Stimulated activated CD8-positive, alpha-beta memory T cell treated with anti-CD3 and anti-CD28 coated beads, Interleukin-7, amount 100 ng/mL, for 4 hours (primary cell): Measurements from ENCODE around the gene SPAG4.

Experiments used
- DNase-seq, 2 donors: peaks; one replicate each; pipeline ENCODE4 v3.0.0-alpha.2; 2020; ENCODE audit warnings: low read depth in 2 of 2

Gene SPAG4

DNA sequence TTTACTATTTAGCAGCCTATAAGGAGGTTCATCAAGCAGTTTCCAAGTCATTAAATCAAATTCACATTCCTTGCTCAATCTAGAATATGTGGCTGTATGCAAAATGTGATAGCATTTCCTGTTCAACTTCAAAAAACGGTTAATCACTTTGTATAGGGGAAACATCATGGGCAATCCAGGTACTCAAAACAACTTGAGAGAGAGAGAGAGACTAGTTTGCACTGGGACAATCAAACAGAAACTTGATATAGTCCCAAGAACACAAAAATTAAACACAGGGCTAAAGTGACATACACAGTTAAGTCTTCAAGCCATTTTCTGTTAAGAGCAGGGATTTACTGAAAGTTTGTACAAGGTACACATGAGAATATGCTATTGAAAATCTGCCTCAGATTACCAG, 41.6 kb downstream of the SPAG4 start:
- no peak for DNase-seq

DNA sequence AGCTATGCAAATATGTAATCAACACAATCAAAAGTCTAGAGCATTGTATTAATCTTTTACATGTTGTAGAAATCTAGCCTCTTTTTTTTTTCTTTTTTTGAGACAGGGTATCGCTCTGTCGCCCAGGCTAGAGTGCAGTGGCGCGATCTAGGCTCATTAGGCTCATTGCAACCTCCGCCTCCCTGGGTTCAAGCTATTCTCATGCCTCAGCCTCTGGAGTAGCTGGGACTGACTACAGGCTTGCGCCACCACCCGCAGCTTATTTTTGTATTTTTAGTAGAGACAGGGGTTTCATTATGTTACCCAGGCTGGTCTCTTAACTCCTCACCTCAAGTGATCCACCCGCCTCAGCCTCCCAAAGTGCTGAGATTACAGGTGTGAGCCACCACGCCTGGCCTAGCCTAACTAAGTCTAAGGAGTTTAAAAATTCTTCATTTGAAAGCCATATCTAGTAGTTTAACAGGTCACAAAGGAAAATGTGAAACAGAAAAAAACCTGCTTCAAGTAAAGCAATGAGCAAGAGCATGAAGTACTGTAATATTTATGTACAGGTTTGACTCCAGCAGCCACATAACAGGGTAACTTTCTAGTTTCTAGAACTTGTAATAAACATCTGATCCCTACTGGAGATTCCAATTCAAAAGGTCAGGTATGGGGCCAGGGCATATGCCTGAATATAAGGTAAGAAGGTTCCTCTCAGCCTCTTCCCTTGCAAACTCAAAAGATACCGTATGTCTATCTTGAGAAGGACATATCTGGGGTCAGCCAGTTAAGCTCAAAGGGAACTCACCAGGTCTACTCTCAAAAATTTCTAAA, 44.7 kb downstream of the SPAG4 start:
- no peak for DNase-seq

DNA sequence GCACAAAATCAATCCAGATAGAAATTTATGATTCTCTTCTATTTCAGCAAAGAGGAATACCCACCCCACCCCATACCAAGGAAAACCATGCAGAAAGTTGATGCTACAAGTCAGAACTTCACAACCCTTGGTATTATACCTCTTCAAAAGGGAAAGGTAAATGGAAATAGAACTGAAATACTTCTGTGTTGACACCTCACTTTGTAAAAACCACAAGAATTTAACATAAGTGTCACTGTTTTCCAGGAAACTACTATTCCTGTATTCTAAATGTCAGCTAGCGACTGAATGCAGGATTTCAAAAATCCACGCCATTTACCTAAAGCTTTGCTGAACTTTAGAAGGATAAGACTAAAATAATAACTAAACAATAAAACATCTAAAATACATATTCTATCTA, 45.4 kb downstream of the SPAG4 start:
- DNase-seq = no peak

DNA sequence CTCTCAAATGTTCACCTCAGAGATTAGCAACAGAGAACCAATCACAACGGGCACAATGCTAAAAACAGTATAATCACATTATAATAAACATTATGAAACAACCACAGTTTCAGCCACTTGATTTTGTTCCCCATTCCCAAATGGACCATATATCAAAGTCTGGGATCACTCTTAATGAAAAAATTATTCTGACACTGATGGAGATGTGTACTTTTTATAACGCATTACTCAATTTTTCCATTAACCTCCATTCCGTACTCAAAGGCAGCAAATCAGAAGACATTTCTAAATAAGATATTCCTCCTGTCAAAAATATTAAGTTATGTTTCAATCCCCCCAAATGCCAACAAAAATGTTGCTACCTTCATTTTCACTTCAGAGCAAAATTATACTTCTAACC, 46.3 kb downstream of the SPAG4 start:
- no peak for DNase-seq

DNA sequence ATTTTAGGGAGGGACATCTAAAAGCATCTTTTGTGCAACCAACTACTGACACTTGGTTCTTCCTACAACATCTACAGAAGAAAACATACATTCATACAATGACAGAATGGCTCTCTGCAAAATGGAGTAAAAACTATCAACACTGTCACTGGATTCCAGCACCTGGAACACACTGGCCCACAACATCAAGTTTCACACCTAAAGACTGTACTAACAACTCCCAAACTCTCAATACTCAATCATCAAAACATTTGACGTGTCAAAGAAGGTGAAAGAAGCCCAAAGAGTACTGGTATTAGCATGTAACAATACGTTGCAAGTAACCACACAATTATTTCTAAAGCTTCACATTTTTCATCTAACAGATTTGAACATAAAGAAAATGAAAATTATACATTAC, 46.9 kb downstream of the SPAG4 start:
- no peak for DNase-seq

DNA sequence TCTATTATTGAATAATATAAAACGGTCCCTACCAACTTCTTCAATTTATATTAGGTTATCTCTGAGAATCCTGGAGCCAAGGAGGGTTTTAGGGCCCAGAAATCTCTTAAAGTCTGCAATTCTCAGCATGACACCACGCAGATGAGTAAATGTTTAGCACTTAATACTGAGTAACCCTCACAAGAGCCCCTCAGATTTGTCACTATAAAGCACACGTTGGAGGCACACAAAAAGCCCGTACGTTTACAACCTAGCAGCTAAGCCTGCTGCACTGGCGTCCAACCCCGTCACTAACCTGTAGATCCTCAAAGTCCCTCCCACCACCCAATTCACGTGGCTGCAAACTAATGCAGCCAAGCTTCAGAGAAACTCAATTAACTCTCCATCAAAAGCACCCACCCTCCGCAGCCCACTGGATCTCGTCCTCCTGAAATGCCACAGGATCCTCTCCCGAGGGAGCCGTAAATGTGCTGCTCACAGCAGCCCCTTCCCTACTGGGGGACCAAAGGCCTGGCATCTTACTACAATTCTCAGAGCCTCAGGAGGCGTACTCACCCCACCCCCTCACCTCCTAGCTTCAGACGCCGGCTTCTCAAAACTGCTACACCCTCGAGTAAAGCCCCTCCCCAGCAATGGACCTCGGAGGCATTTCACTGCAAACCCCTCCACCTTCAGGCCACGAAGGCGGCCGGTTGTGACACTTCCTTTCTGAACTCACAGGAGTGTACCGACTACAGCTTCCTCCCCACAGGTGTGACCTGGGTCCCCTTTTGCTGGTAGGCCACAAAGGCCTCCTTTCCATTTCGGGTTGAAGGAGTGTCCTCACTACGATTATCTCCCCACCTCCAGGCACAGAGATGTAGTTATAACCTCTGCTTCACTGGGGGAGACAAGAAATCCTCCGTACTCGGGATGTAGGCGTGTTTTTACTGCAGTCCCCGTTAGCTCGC, 48.2 kb downstream of the SPAG4 start:
- peak; percentile 44 to 53 for DNase-seq

DNA sequence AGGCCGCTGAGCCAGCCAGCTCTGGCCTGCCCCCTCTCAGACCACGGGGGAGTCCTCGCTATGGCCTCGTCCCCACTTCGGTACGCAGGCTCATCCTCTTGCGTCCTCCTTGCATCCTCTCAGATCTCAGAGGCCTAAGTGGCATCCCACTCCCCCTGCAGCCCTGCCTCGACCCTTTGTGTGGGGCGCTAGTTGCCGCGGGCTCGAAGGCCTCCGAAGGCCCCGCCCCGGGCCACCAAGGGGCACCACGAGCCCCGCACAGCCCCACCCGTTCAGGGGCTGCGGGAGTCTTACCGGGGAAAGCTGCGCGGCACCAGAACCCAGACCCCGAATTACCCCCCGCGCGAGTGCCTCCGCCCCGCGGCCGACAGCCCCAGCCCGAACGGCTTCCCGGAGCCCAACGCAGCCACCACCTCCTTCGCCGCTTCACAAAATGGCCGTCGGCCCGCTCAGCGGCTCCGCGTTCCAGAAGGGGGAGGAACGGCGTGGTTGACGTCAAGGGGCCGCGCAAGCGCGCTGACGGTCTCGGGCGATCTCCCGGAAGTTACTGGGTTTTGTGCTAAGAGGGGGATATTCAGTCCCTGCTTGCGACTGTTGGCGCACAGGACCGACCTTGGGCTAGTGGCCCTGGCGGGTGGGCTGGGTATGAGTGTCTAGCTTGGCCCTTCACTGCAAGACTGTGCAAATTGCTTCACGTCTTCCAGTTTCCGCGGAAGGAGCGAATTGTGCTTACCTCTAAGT, 49.0 kb downstream of the SPAG4 start, which contains the start of the genes CPNE1 and RBM12:
CPNE1 (minus strand) TSS at position 435 of the 741 bp plus-strand sequence. CDS start 31,977 bp downstream, outside the sequence.
RBM12 (minus strand) TSS at position 435 of the 741 bp plus-strand sequence. CDS start 9,578 bp downstream, outside the sequence.
- DNase-seq = peak; percentile 89 to 90

DNA sequence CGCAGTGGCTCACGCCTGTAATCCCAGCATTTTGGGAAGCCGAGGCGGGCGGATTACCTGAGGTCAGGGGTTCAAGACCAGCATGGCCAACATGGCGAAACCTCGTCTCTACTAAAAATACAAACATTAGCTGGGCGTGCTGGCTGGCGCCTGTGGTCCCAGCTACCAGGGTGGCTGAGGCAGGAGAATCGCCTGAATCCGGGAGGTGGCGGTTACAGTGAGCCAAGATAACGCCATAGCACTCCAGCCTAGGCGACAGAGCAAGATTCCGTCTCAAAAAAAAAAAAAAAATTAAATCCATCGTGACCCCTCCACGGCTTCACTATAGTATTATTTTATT, 50.3 kb downstream of the SPAG4 start:
- DNase-seq = no peak

DNA sequence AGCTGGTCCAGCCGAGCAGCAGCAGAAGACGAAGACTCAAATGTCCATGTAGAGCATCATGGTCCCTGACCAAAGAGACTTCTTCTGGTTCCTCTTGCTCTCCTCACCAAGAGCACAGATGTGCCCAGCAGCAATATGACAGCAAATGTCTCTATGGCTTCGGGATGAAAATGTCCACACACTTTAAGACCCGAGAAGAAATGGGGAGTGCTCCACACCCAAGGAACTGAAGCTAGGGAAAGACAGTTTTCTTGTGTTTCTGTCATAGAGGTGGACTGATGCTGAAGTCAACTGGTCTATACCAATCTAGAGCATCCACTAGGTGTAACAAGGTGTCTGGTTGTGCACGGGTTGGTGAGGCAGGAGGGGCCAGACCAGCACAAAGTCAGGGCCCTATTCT, 53.6 kb downstream of the SPAG4 start:
- no peak for DNase-seq

DNA sequence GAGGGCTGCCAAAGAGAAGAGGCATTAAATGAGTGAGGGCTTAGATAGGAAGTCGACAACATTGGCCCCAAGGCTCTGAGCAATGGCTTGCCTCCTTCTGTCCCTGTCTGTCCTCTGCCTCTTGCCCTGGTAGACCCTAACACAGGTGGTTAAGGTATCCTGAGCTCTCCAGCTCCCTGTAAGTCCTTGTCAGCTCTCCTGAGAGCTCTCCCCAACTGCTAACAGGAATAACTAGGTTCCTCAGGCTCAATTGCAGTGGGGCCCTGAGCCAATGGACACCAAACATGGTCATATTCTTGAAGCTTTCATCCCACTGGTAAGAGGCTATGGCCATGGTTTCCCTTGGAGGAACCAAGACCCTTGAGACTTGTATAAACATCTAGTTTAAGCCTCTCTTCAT, 54.1 kb downstream of the SPAG4 start:
- no peak for DNase-seq
